GM18517 (cell line): ENCODE measurements around the gene SAMD4A.

Experiments used
- ATAC-seq: cut with Tn5 transposase; IDR thresholded peaks from one replicate; pipeline ENCODE4 v1.9.1; 2021; ENCODE audit warnings: mild to moderate bottlenecking, moderate library complexity; ENCODE audit not compliant: unreplicated experiment

The SAMD4A gene

DNA sequence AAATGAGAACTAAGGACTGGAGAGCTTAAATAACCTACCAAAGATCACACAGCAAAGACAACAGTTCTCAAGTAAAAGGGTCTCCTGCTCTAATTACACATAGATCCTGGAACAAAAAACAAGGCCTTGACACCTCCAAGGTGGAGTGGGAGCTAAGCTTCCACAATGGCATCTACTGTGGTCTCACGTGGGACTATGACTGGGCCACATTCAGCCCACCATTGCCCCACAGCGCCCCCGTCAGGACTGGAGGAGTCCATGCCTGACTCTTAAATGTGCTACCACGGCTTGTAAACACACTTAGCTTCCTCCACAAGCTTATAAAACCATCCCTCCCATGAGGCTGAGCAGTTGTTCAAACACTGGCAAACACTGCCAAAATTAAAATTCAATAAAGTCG is 247.1 kb downstream of the SAMD4A start:
- ATAC-seq = no peak

DNA sequence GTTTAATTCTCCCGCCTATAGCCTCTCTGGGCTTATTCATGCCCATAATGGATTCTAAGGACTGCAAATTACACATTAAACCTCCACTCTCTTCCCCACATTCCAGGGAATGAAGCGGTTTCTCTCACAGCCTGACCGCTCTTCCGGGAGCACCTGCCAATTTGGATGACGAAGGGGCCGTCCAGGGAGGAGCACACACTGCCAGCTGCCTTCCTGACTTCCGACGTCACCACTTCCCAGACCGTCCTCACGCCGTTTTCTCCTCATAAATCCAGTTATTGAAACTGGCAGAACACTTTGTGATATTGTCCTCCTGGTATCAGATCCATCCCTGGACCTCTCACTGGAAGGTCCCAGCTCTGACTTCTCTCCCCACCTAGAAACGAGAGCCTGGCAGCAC is 248.1 kb downstream of the SAMD4A start:
- ATAC-seq = no peak

DNA sequence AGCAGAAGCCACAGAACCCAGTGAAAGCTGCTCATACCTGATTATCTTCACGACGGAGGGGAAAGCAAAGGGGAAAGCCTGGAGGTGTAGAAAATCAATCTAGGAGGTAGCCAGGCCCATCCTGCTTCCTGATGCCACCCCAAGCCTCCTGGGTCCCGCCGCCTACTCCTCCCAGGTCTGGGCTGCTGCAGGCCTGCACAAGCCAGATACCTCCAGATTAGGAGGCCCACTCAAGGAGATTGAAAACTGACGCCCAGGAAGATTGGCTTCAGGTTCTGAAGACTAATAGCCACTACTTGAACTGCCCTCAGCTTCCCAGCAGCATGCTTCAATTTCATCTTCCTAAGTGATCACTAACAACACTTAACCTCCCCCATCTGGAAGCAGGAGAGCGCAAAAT is 248.6 kb downstream of the SAMD4A start:
- ATAC-seq = no peak

DNA sequence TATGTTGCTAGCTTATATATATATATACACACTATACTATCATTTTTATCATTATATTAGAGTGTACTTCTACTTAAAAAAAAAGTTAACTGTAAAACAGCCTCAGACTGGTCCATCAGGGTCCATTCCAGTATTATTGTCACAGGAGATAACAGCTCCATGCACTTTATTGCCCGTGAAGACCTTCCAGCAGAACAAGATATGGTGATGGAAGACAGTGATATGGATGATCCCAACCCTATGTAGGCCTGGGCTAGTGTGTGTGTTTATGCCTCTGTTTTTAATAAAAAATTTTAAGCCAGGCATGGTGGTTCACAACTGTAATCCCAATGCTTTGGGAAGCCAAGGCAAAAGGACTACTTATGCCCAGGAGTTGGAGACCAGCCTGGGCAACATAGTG is 249.5 kb downstream of the SAMD4A start:
- no peak for ATAC-seq

DNA sequence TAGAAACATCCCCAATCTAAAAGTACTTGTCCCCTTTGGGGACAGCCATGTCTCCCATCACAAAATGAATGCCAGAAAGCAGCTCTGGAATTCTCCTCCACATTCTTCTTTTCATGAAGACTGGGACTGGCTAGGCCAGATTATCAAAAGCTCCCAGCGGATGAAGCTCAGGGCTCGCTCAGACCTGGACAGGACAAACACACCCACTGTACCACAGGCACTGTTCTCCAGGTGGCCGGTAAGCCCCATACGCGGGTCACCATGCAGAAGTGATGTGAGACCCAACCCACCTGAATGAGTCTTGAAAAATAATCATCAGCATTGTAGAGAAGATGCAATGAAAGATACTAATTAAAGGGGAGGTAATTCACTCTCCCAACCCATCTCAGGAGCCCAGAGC is 250.6 kb downstream of the SAMD4A start:
- ATAC-seq = no peak

DNA sequence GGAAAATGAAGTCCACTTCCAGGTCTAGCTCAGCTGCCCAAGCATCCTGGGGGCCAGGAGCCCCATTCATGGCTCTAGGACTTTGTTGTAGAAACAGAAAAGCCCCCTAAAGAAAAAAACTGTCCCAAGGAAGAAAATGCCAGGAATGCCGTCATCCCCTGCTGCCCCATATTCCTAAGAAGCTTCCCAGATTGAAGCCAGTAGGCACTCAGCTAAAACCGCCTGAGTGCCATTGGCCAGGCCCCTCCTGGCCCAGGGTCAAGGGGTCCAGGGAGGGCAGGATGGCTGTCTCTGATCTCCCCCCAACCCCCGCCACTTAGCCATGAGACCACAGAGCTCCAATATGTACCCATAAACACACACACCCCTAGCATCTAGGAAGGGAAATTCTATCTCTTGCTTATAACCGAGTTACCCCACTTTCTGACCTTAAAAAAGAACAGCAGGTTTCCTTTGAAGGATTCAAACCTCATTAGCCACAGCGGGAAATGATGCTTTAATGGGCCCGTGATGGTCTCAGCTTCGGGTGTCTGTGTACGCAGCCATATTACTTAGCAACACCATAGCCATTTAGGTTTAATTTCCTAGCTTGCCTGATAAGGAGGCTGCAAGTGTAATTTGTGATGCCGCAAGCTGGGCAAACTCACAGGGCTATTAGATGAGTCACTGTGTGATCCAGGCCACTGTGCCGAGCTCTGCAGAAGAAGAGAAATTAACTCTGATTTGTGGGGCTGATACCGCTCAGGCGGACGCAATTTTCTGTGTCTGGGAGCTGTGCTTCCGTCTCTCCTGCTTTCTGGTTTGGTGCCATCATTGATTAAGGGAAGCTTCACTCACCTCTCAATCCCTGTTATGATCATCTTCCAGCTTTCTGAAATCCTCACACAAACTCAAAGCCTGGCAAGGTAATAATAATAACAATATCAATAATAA is 251.5 kb downstream of the SAMD4A start:
- ATAC-seq = no peak

DNA sequence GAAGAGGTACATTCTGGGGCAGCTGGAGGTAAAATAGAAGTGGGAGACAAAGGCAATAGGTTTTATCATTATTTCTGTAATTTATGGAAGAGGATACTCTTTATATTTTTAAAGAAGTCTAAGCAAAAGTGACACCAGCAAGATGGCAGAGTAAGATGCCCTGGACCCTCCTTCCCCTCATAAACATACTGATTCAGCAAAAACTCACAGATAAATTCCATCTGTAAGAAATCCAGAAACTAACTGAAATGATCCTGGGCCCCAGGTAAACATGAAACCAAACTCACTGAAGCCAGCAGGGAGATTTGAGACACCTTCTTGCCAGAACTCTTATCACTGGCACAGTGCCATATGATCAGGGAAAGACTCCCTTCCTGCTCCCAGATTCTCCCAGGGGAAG is 255.8 kb downstream of the SAMD4A start:
- no peak for ATAC-seq

DNA sequence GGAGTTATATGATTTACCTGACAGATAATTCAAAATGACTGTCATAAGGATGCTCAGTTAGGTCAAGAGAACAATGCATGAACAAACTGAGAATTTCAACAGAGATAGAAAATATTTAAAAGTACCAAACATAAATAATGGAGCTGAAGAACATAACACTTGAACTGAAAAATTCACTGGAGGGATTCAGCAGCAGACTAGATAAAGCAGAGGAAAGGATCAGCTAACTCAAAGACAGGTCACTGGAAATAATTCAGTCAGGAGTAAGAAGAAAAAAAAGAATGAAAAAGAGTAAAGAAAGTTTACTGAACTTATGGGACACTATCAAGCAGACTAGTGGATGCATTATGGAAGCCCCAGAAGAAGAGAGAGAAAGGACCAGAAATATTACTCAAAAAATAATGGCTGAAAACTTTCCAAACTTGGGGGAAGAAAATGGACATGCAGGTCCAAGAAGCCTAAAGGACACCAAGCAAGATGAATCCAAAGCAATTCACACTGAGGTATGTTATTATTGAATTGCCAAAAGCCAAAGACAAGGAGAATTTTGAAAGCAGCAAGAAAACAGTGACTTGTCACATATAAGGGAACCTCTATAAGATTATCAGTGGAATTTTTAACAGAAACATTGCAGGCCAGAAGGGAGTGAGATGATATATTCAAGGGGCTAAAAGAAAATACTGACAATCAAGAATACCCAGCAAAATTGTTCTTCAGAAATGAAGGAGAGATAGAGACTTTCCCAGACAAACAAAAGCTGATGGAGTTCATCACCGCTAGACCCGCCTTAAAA is 257.0 kb downstream of the SAMD4A start:
- ATAC-seq = no peak

DNA sequence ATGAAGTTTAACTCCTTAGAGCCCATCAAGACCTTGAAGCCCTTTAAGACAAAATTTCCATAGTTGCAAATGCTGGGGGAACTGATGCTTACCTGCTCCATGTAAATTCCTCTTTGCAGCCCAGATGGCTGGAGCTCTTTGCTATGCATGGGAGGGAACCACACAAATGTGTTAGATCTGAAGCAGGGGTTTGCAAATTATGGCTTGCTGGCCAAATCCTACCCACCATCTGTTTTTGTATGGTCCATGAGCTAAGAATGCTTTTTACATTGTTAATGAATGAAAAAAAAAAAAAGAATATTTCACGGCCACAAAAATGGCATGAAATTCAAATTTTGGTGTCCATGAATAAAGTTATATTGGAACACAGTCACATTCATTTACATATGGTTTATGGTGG is 261.1 kb downstream of the SAMD4A start:
- no peak for ATAC-seq

DNA sequence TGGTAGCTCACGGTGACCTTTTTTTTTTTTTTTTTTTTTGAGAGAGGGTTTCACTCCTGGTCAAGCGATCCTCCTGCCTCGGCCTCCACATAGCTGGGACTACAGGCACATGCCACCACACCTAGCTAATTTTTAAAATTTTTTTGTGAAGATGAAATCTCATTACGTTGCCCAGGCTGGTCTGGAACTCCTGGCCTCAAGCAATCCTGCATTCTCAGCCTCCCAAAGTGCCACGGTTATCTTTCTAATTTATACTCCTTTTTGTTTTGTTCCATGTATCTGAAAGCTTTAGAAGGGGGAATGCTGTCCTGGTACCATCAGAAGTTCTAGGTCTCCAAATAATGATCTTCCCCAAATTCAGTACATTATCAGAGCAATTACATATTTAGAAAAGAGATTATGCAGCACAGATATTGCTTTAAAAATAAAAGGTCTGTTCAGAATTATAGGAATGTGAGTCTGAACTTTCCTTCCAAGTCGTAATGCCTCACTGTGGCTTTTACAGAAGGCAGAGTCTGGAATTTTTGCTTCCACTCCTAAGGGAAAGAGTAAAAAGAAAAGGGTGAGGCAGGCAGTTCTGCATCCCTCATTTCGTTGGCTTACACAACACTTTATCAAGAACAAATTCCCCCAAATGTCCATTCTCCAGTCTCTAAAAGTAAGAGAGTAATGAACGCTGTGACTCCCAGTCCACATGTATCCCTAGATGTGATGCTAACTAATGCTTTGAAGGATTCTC is 262.7 kb downstream of the SAMD4A start:
- no peak for ATAC-seq

DNA sequence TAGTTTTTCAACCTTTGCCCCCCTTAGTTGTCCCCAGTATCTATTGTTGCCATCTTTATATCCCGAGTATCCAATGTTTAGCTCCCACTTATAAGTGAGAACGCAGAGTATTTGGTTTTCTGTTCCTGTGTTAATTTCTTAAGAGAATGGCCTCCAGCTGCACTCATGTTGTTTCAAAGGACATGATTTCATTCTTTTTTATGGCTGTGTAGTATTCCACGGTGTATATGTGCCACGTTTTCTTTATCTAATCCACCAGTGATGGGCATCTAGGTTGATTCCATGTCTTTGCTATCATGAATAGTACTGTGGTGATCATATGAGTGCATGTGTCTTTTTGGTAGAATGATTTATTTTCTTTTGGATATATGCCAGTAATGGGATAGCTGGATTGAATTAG is 263.7 kb downstream of the SAMD4A start:
- ATAC-seq = no peak

DNA sequence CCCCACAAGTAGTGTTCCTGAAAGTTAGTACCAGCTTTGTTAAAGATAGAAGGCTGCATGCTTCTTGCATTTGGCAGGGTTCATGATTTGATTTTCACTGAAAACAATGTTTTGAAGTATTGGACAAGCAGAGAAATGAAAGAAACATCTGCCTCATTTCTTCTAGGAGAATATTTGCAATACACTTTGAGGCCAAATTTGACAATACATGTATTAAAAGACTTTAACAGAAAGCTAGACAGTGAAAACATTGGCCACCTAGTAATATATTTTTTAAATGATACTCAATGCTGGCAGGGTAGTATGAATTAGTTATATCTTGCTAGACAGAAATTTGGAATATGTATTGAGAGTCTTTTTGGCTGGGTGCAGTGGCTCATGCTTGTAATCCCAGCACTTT is 267.2 kb downstream of the SAMD4A start:
- ATAC-seq = no peak

DNA sequence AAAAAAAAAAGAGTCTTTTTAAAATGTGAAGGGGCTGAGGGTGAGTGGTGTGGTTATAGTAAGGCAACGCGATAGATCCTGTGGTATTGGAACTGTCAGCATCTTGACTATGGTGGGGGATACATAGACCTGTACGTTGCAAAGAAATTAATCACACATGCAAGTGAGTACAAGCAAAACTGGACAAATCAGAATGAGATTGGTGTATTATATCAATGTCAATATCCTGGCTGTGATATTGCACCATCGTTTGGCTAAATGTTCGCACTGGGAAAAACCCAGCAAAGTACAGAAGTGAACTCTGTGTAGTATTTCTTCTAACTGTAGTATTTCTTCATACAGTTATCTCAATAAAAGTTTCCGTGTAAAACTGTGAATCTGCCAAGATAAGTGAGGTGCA is 267.8 kb downstream of the SAMD4A start:
- no peak for ATAC-seq

DNA sequence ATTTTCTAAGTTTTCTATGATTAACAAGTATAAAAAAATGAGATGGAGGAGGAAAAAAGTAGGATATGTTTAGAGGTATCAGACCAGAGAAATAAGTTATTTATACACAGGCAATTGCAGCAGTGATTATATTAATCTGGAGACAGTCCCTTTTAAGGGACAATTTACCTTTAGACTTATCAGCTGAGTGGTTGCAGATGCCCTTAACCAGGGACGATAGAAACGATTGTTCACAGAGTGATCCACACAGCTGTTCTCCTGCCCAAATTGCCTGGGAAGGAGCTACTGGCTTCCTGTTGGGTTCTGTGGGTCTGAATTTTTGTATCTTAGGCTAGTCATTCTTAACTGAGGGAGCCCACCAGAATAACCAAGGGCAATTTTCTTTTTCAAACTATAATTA is 269.3 kb downstream of the SAMD4A start:
- ATAC-seq = no peak

DNA sequence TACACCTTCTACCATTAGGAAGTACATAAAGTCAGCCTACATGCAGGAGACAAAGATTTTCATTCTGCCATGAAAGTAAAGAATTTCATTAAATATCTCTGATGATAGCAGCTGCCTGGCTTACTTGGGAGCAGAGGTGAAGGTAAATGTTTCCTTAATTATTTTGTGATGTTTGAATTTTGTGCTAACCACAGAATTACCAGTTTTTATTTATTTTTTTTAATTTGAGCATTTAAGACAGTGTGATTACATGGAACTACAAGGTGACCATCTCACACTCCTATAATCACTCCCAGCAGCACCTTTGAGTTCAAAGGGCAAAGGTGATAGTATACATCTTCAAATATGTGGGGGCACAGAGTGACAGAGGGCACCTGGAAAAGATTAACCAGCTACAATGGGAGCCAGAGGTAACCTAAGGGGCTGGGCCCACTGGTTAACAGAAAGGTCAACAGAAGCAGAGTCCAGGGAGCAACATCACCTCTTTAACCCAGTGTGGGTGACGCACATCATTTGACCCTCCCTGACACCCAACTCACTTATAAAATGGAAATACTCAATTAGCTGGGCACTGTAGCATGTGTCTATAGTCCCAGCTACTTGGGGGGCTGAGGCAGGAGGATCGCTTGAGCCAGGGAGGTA is 270.7 kb downstream of the SAMD4A start:
- no peak for ATAC-seq

DNA sequence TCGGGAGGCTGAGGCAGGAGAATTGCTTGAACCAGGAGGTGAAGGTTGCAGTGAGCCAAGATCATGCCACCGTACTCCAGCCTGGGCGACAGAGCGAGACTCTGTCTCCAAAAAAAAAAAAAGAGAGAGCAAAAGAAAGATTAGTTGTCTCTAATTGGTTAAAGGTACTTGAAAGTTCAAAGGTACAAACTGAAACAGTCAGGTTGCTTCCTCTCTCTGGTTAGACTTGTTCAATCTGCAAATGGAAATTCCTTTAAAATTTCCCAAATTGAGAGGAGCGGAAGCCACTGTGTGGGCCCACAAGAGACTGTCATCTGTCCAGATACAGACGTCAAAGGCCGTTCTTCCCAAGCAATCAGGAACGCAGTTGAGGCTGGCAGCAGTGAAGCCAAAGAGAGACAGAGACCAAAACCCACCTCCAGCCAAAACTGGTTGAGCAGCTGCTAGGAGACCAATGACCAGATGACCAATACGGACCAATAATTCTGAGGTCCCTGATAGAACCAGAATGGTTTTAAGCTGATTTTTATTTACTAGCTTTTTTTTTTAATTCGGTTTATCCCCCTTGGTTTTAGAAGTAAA is 272.1 kb downstream of the SAMD4A start:
- no peak for ATAC-seq

DNA sequence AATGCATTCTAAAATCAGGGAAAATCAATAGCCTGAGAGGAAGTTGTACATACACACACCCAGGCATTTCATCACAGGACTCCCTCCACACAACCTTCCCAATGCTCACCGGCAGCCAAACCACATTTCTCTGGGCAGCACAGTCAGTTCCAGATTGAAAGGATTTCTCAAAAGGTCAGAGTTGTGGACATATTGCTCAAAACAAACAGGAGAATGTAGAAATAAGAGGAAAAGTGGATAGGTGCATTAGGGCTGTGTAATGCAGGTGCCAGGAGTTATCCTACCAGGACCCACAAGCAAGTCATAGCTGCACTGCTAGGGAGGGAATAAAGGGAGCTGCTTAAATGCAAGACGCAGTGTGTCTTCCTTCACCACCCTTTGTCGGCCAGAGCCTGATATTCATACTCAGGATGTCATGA is 272.8 kb downstream of the SAMD4A start:
- ATAC-seq = no peak

DNA sequence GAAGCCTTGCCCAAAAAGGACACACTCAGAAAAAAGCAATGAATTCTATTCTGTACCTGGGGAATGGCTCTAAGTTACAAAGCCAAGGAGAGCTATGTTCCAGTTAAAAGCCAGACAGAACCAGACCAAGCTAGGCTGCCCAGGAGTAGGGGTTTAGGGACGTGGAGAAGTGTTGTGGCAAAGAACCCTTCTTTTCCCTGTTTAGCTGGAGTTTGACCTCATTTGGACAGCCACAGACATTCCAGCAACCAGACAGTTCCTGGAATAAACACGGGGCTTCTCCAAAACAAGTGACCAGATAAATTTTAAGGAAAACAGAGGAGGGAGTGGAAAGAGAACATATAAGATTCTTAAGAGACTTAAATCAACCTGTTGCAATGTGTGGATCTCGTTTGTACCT is 273.4 kb downstream of the SAMD4A start:
- ATAC-seq = no peak

DNA sequence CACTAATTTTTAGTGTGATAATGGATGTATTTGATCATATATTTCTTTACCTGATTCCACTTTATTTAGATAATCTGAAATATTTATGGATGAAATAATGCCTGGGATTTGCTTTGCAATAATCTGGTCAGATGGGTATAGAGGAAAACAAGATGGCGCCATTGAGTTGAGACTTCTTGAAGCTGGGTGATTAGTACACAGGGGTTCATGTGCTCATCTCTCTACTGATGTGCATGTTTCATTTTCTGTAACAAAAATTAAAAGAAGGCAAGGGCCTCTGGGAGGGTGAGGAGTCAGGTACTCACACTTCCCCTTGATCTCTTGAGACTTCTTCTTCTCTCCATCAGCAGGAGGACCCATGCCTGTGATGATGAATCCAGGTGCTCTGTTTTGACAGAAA is 273.9 kb downstream of the SAMD4A start:
- ATAC-seq = no peak
